ENCODE measurements around the gene IL15RA. TPM values are rescaled to one million over a fixed set of nuclear protein-coding genes. Genes with fewer than 3 reads are reported as not detected.
A peak's percentile ranks its signal among the peaks of the same experiment; 100 is the strongest.
"Not testable (repeated sequence)": the region's sequence is repeated elsewhere in the genome, so short reads cannot be mapped to it uniquely, and the experiment has no call there.

Gene IL15RA
- total and polyA plus RNA-seq, 12 donors, result 2.8 to 55.8 (median 10.0) TPM

DNA sequence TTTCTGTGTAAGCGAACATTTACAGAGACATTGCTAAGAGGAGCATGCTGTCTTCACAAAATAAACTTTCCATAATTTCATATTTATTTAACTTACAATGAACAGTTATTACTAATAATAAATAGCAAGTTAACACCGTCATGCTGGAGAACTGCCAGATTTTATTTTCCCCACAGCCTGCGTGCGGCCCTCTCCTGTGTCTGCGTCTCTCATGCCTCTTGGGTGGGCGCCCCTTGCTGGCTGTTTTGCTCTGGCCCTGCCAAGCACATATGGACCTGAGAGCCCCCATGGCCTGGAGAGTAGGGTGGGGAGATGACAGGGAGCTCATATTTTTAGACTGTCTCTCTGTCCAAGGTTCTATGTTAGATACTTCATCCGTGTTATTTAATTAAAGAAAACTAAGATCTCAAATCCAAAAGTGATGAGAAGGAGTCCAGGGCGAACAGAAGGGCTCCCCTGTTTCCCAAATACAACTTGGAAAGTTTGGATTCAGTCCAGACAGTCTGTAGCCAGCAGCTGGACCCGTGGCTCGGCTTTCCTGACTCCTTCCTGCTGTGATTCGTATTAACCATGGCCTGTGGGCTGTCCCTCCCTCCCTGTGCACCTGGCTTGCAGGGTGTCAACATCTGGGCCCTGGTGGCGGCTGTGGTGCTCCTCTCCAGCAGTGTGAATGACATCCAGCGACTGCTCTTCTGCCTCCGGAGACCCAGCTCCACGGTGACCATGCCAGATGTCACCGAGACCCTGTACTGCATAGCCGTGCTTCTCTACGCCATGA lies 66.8 kb downstream of the IL15RA start:
- no peak for TF ChIP-seq POLR2A (IDR thresholded peaks at IDR 0.05)
- TF ChIP-seq, protein P1, sequence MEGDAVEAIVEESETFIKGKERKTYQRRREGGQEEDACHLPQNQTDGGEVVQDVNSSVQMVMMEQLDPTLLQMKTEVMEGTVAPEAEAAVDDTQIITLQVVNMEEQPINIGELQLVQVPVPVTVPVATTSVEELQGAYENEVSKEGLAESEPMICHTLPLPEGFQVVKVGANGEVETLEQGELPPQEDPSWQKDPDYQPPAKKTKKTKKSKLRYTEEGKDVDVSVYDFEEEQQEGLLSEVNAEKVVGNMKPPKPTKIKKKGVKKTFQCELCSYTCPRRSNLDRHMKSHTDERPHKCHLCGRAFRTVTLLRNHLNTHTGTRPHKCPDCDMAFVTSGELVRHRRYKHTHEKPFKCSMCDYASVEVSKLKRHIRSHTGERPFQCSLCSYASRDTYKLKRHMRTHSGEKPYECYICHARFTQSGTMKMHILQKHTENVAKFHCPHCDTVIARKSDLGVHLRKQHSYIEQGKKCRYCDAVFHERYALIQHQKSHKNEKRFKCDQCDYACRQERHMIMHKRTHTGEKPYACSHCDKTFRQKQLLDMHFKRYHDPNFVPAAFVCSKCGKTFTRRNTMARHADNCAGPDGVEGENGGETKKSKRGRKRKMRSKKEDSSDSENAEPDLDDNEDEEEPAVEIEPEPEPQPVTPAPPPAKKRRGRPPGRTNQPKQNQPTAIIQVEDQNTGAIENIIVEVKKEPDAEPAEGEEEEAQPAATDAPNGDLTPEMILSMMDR (IDR thresholded peaks at IDR 0.05), result no peak
- H3K9me3 ChIP-seq (replicated peaks in 1 of 3), result no peaks in the 10 kb centered on the region
- 83 to 85% (median 84%) methylated on average over 15 to 18 of the region's 18 CpGs for WGBS, 4 donors

DNA sequence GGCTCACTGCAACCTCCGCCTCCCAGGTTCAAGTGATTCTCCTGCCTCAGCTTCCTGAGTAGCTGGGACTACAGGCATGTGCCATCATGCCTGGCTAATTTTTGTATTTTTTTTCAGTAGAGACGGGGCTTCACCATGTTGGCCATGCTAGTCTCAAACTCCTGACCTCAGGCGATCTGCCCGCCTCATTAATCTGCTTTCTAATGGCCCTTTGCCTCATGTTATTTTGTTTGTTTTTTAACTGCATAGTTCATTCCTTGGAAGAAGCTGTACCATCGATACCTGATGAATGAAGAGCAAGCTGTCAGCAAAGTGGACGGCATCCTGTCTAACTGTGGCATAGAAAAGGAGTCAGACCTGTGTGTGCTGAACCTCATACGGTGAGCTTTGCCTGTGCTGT lies 68.7 kb downstream of the IL15RA start:
- 86 to 95% (median 93%) methylated on average over 7 of the region's 7 CpGs for WGBS, 4 donors
- peaks cover 0 to 62% of the 10 kb centered on the region in 2 donors for H3K36me3 ChIP-seq (replicated peaks in 1 of 2)
- not testable (repeated sequence) for DNase-seq

More for the DNA sequence above, 66.8 kb downstream of the IL15RA start:
- H3K36me3 ChIP-seq (replicated peaks in 1 of 2), result peaks cover 0 to 80% of the 10 kb centered on the region in 2 donors
- H3K4me1 ChIP-seq (replicated peaks in 1 of 2), result peaks cover 0 to 4% of the 10 kb centered on the region in 2 donors
- H3K27me3 ChIP-seq, result no peaks in the 10 kb centered on the region
- no peak overlapping the region for H3K27ac ChIP-seq
- no peak for DNase-seq
- intact Hi-C loops (cut with DNase I), result no loop called here
- H3K4me3 ChIP-seq, result no peak overlapping the region

DNA sequence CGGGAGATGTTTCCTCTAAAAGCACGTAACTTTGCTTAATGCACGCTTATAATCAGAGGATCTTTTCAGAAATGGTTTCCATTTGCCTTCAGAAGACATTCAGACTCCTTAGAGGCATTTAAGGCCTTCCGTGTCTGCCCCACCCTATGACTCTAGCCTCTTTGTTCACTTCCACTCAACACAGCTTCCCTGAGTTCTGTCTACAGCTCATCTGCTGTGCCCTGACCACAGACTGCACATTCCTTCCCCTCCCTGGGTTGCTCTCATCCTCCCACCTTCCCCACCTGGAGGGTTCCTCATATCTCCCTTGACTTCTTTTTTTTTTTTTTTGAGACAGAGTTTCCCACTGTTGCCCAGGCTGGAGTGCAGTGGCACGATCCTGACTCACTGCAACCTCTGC lies 70.7 kb downstream of the IL15RA start:
- TF ChIP-seq, protein P1 (IDR thresholded peaks at IDR 0.05), result no peak
- TF ChIP-seq POLR2A (IDR thresholded peaks at IDR 0.05), result no peak
- Histone ChIP-seq H3K4me3 (no peak overlapping the region), H3K27me3 (no peaks in the 10 kb centered on the region), H3K4me1 (replicated peaks in 1 of 2) (peaks cover 0 to 8% of the 10 kb centered on the region in 2 donors), H3K27ac (peak overlapping the region in 1 of 5 donors; percentile 44), H3K9me3 (replicated peaks in 1 of 3) (no peaks in the 10 kb centered on the region), H3K36me3 (replicated peaks in 1 of 2) (peaks cover 0 to 41% of the 10 kb centered on the region in 2 donors)
- WGBS, 4 donors, result 80 to 96% (median 88%) methylated on average over 4 to 5 of the region's 5 CpGs
- intact Hi-C loops (cut with DNase I), result no loop called here
- DNase-seq, result no peak

More for the DNA sequence above, 68.7 kb downstream of the IL15RA start:
- H3K9me3 ChIP-seq (replicated peaks in 1 of 3); H3K27ac ChIP-seq; intact Hi-C loops (cut with DNase I); H3K4me3 ChIP-seq; H3K27me3 ChIP-seq; H3K4me1 ChIP-seq (replicated peaks in 1 of 2): not testable (repeated sequence)

DNA sequence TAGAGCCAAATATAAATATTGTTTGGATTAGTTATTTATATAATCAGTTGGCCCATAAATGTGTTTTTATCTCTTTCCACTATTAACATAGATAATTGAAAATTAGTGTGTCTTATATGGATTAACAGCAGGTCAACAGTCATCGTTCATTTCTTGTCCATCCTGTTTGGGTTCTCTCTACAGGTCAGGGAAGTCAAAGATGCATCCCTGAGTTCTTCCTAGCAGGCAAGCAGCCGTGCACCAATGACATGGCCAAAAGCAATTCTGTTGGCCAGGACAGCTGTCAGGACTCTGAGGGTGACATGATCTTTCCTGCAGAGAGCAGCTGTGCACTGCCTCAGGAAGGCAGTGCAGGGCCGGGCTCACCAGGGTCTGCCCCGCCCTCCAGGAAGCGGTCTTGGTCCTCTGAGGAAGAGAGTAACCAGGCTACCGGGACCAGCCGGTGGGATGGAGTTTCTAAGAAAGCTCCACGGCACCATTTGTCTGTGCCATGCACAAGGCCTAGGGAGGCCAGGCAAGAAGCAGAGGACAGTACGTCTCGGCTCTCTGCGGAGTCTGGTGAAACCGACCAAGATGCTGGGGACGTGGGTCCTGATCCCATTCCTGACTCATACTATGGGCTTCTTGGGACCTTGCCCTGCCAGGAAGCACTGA lies 71.4 kb downstream of the IL15RA start:
- 67 to 89% (median 70%) methylated on average over 5 to 13 of the region's 13 CpGs for WGBS, 4 donors
- DNase-seq, result peak in 4 of 7 donors; percentile 31 to 68 (median 36)
- no peaks in the 10 kb centered on the region for H3K27me3 ChIP-seq
- no peak overlapping the region for H3K4me3 ChIP-seq
- peaks cover 0 to 8% of the 10 kb centered on the region in 2 donors for H3K4me1 ChIP-seq (replicated peaks in 1 of 2)
- TF ChIP-seq, protein P1 (IDR thresholded peaks at IDR 0.05), result no peak
- TF ChIP-seq POLR2A (IDR thresholded peaks at IDR 0.05), result no peak
- peaks cover 0 to 35% of the 10 kb centered on the region in 2 donors for H3K36me3 ChIP-seq (replicated peaks in 1 of 2)
- H3K27ac ChIP-seq, result peak overlapping the region in 1 of 5 donors; percentile 44
- intact Hi-C loops (cut with DNase I), result no loop called here
- no peaks in the 10 kb centered on the region for H3K9me3 ChIP-seq (replicated peaks in 1 of 3)

Measured in adrenal gland (tissue), 12 donors.